ENCODE measurements around the gene ZNF132.
"Not testable (repeated sequence)": the region's sequence is repeated elsewhere in the genome, so short reads cannot be mapped to it uniquely, and the experiment has no call there.

ZNF132 gene

DNA sequence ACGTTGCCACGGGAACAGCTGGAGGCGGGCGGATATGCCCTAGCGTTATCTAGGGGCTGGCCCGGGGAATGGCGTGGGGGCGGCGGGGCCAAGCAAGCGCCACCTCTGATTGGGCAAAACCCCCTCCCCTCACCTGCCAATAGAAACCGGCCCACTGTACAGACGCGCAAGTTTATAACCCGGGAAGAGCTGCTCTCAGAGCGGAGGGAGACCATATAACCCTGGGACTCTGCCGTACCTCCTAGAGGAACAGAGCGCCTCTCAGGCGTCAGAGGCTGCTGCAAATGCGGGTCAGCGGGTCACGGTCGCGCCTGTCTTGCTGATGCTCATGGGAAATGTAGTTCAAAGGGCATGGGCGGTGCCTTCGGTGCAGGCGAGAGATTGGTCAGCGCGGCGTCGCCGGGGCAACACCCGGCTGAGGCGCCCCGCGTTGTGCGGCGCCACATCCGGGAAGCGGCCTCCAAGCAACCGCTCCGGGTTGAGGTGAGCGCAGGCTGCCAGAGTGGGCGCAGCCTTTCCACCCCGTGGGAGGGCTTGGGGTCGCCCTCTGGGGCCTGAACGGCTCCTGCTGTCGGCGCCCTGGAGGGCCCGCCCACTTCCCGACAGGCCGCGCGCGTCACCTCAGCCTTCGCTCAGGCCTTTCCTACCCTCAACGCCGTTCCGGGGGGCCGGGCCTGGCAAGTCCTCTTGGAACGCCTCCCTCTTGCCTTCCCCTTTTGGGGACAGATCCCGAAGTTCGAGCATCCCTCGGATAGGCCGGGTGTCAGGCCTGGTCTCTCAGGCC is 36.0 kb upstream of the ZNF132 start, which contains the start of gene ZNF446:
Gene ZNF446, plus strand, starts transcription at position 639 of the 784 bp plus-strand sequence. CDS start 867 bp downstream, outside the sequence.
- Histone ChIP-seq H3K27ac (ENCODE audit: low read length) (peak within 1 kb of the TSS; percentile 35), H3K27me3 (ENCODE audit: insufficient read depth, low read length) (peaks cover 9% of the 10 kb centered on the region; the same call in 1 of the 2 replicates), H3K4me1 (ENCODE audit: insufficient read depth, low read length) (peaks cover 2% of the 10 kb centered on the region; the same call in 1 of the 2 replicates), H3K9me3 (ENCODE audit: insufficient read depth, low read depth, low read length) (no peaks in the 10 kb centered on the region), H3K36me3 (ENCODE audit: insufficient read depth, low read depth, low read length) (peaks cover 13% of the 10 kb centered on the region), H3K9ac (ENCODE audit: low read depth, low read length) (peak within 1 kb of the TSS; percentile 89), H3K4me3 (ENCODE audit: low read length) (peak within 1 kb of the TSS; percentile 86)

DNA sequence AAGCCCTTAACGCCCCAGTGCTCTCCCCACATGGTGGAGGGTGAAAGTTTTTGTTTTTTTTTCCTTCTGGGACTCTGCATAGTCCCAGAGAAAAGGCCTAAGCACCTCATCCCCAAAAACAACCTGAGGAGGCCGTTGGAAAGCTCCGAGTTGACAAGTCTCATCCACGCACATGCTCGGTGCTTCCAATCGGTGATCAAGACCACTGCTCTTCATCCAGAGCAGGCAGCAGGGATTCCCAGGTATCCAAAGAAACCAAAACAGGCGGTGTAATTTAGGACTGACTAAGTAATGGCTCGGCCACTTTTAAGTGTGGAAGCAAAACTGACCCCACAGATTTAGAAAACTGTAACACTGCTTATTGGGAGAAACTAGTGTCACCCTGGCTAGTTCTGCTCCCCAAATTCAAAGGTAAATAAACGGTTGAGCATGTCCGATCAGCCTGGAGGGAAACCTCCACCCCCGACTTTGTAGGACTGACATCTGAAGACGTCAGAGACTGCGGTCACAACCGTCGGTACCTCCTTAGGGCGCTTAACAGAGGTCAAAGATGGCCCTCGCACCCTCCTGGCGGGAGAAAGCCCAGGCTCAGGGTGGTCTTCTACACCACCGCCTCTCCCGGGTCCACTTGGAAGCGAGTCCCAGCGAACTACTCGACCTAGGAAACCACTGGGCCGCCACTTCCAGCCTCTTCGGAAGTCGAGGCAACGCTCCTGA is 35.2 kb upstream of the ZNF132 start:
- no peak overlapping the region for H3K27ac ChIP-seq (ENCODE audit: low read length)
- peaks cover 2% of the 10 kb centered on the region; the same call in 1 of the 2 replicates for H3K4me1 ChIP-seq (ENCODE audit: insufficient read depth, low read length)
- peak overlapping the region; percentile 89; the same call in 1 of the 2 replicates for H3K9ac ChIP-seq (ENCODE audit: low read depth, low read length)
- no peaks in the 10 kb centered on the region for H3K9me3 ChIP-seq (ENCODE audit: insufficient read depth, low read depth, low read length)
- H3K36me3 ChIP-seq (ENCODE audit: insufficient read depth, low read depth, low read length), result peaks cover 17% of the 10 kb centered on the region
- H3K27me3 ChIP-seq (ENCODE audit: insufficient read depth, low read length), result peaks cover 9% of the 10 kb centered on the region; the same call in 1 of the 2 replicates
- peak overlapping the region; percentile 86 for H3K4me3 ChIP-seq (ENCODE audit: low read length)

DNA sequence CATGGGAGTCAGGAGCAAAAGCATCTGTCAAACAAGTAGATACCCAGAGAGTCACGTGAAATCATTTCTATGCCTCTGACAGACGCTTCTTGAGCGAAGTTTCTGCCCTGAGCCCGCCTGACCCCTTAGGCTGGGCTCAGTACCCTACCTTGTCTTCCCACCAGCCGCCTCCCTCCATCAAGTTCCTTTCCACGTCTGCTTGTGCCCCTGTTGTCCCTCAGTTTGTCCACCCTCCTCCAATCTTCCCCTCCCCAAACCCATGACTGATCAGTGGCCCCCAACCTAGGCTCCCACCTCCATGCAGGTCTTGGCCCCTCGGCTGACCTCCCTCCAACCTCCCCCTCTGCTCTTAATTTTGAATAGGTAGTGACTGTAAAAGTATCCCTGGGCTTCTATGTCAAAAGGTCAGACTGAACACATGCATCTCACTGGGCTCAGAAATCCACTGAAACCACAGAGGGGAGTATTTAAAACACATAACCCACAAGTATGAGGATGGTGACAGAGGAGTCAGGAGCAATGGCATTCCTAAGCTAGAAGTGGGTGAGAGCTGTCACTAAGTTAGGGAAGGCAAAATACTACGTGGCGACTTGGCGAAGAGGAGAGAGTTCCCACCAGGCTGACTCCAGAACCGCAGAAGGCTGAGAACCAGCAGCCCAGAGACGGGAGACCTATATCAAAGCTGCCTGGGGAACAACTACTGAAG is 34.5 kb upstream of the ZNF132 start:
- H3K36me3 ChIP-seq (ENCODE audit: insufficient read depth, low read depth, low read length), result peaks cover 17% of the 10 kb centered on the region
- H3K4me3 ChIP-seq (ENCODE audit: low read length), result no peak overlapping the region
- H3K9me3 ChIP-seq (ENCODE audit: insufficient read depth, low read depth, low read length), result no peaks in the 10 kb centered on the region
- H3K27me3 ChIP-seq (ENCODE audit: insufficient read depth, low read length), result peaks cover 9% of the 10 kb centered on the region; the same call in 1 of the 2 replicates
- H3K27ac ChIP-seq (ENCODE audit: low read length), result no peak overlapping the region
- H3K4me1 ChIP-seq (ENCODE audit: insufficient read depth, low read length), result peaks cover 2% of the 10 kb centered on the region; the same call in 1 of the 2 replicates
- no peak overlapping the region; the same call in 1 of the 2 replicates for H3K9ac ChIP-seq (ENCODE audit: low read depth, low read length)

DNA sequence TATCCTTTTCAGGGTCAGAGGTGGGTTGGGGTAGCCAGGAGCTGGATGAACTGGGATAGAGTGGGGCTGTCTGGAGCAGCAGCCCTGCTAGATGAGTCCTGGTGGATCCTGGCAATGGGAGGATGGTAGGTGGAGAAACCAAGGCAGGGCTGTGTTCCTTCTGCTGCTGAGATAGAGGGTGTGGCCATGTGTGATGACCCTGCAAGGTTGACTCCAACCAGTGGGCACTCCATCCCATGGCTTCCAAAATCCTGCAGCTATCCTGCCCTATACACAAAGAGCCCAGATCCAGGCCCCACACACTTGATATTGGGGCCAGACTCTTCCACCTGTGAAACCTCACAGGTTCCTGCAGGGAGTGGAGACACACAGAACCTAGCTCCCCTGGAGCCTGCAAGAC is 33.8 kb upstream of the ZNF132 start:
- H3K9me3 ChIP-seq (ENCODE audit: insufficient read depth, low read depth, low read length), result no peaks in the 10 kb centered on the region
- no peak overlapping the region for H3K9ac ChIP-seq (ENCODE audit: low read depth, low read length)
- peaks cover 17% of the 10 kb centered on the region for H3K36me3 ChIP-seq (ENCODE audit: insufficient read depth, low read depth, low read length)
- H3K4me1 ChIP-seq (ENCODE audit: insufficient read depth, low read length), result peaks cover 2% of the 10 kb centered on the region; the same call in 1 of the 2 replicates
- no peak overlapping the region for H3K4me3 ChIP-seq (ENCODE audit: low read length)
- no peak overlapping the region for H3K27ac ChIP-seq (ENCODE audit: low read length)
- peaks cover 9% of the 10 kb centered on the region; the same call in 1 of the 2 replicates for H3K27me3 ChIP-seq (ENCODE audit: insufficient read depth, low read length)

DNA sequence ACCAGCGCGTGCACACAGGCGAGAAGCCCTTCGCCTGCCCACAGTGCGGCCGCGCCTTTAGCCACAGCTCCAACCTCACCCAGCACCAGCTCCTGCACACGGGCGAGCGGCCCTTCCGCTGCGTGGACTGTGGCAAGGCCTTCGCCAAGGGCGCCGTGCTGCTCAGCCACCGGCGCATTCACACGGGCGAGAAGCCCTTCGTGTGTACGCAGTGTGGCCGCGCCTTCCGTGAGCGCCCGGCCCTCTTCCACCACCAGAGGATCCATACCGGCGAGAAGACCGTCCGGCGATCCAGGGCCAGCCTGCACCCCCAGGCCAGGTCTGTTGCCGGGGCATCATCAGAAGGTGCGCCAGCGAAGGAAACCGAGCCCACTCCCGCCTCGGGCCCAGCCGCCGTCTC is 31.8 kb upstream of the ZNF132 start:
- H3K27ac ChIP-seq (ENCODE audit: low read length), result no peak overlapping the region
- peaks cover 17% of the 10 kb centered on the region for H3K36me3 ChIP-seq (ENCODE audit: insufficient read depth, low read depth, low read length)
- H3K4me1 ChIP-seq (ENCODE audit: insufficient read depth, low read length), result no peaks in the 10 kb centered on the region; the same call in 1 of the 2 replicates
- no peak overlapping the region for H3K9ac ChIP-seq (ENCODE audit: low read depth, low read length)
- H3K4me3 ChIP-seq (ENCODE audit: low read length), result no peak overlapping the region
- H3K27me3 ChIP-seq (ENCODE audit: insufficient read depth, low read length), result no peaks in the 10 kb centered on the region; the same call in 1 of the 2 replicates
- H3K9me3 ChIP-seq (ENCODE audit: insufficient read depth, low read depth, low read length), result no peaks in the 10 kb centered on the region

DNA sequence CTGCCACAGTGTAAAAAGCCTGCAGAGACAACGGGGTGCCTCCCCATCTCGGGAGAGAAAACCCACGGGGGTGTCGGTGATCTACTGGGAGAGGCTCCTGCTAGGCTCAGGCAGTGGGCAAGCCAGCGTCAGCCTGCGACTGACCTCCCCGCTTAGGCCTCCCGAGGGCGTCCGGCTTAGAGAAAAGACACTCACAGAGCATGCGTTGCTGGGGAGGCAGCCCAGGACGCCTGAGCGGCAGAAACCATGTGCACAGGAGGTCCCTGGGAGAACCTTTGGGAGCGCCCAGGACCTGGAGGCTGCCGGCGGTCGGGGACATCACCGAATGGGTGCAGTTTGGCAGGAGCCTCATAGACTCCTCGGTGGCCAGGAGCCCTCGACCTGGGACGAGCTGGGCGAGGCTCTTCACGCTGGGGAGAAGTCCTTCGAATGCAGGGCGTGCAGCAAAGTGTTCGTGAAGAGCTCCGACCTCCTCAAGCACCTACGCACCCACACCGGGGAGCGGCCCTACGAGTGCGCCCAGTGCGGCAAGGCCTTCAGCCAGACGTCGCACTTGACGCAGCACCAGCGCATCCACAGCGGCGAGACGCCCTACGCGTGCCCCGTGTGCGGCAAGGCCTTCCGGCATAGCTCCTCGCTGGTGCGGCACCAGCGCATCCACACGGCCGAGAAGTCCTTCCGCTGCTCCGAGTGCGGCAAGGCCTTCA is 31.0 kb upstream of the ZNF132 start:
- not testable (repeated sequence) for H3K27me3 ChIP-seq (ENCODE audit: insufficient read depth, low read length); H3K27ac ChIP-seq (ENCODE audit: low read length); H3K4me3 ChIP-seq (ENCODE audit: low read length); H3K9ac ChIP-seq (ENCODE audit: low read depth, low read length); H3K4me1 ChIP-seq (ENCODE audit: insufficient read depth, low read length); H3K9me3 ChIP-seq (ENCODE audit: insufficient read depth, low read depth, low read length)
- peaks cover 17% of the 10 kb centered on the region for H3K36me3 ChIP-seq (ENCODE audit: insufficient read depth, low read depth, low read length)

DNA sequence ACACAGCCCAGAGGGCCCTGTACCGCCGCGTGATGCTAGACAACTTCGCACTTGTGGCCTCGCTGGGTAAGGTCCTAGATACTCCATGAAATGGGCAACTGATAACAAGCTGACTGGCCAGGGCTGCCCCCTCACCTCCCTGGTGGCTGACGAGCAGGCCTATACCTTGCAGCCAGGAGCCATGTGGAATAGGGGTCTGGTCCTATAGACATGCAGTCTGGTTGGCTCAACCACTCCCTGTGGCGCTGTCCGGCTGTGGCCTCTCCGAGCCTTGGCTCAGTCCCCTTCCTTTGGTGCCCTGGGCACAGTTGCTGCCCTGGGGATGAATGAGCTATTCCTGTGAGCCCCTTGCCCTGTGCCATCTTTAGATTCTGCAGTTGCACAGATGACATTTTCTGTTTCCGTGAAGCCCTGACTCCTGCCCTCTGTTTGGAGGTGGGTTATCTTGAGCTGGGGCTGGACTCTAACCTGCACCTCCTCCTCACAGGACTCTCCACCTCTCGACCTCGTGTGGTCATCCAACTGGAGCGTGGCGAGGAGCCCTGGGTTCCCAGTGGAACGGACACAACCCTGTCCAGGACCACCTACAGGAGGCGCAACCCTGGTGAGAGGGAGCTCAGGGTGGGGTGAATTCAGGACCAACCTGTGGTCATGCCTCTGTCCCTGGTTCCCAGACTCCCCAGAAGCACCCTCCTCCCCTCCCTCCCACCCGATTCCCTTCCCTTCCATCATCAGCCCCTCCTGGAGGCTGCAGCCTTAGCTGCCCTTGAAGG is 29.5 kb upstream of the ZNF132 start:
- Histone ChIP-seq H3K9me3 (ENCODE audit: insufficient read depth, low read depth, low read length) (no peaks in the 10 kb centered on the region), H3K4me3 (ENCODE audit: low read length) (no peak overlapping the region), H3K9ac (ENCODE audit: low read depth, low read length) (no peak overlapping the region), H3K27ac (ENCODE audit: low read length) (no peak overlapping the region), H3K27me3 (ENCODE audit: insufficient read depth, low read length) (peaks cover 11% of the 10 kb centered on the region), H3K4me1 (ENCODE audit: insufficient read depth, low read length) (no peaks in the 10 kb centered on the region), H3K36me3 (ENCODE audit: insufficient read depth, low read depth, low read length) (peaks cover 17% of the 10 kb centered on the region)

DNA sequence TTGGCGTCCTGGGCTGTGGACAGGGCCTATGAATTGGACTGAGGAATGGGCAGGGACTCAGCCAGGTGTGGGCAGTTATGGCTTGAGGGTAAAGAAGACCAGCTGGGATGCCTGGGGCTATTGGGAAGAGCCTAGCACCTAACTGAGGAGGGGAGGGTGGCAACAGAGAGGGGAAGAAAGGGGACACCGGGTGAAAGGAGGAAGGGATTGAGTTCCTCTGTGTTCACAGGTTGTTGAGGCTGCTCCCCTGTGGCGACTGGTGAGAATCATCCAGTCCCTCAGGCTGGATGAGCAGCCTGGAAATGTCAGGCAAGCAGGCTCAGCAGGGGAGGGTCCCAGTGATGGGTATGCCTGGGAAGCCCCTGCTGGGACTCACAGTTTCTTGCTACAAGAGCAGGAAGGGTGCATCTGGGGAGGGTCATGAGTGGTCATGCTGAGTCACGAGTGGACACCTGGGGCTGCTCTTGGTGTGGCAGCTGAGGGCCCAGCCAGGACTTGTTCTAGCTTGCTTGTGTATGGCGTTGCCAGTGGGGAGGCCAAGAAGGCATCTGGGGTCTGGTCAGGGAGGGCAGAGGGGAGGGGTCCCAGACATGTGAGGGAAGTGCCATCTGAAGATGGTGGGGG is 28.4 kb upstream of the ZNF132 start:
- Histone ChIP-seq H3K4me1 (ENCODE audit: insufficient read depth, low read length) (no peaks in the 10 kb centered on the region), H3K4me3 (ENCODE audit: low read length) (no peak overlapping the region; the same call in 1 of the 2 replicates), H3K9ac (ENCODE audit: low read depth, low read length) (no peak overlapping the region), H3K36me3 (ENCODE audit: insufficient read depth, low read depth, low read length) (peaks cover 17% of the 10 kb centered on the region), H3K9me3 (ENCODE audit: insufficient read depth, low read depth, low read length) (no peaks in the 10 kb centered on the region), H3K27ac (ENCODE audit: low read length) (no peak overlapping the region), H3K27me3 (ENCODE audit: insufficient read depth, low read length) (peaks cover 11% of the 10 kb centered on the region)

DNA sequence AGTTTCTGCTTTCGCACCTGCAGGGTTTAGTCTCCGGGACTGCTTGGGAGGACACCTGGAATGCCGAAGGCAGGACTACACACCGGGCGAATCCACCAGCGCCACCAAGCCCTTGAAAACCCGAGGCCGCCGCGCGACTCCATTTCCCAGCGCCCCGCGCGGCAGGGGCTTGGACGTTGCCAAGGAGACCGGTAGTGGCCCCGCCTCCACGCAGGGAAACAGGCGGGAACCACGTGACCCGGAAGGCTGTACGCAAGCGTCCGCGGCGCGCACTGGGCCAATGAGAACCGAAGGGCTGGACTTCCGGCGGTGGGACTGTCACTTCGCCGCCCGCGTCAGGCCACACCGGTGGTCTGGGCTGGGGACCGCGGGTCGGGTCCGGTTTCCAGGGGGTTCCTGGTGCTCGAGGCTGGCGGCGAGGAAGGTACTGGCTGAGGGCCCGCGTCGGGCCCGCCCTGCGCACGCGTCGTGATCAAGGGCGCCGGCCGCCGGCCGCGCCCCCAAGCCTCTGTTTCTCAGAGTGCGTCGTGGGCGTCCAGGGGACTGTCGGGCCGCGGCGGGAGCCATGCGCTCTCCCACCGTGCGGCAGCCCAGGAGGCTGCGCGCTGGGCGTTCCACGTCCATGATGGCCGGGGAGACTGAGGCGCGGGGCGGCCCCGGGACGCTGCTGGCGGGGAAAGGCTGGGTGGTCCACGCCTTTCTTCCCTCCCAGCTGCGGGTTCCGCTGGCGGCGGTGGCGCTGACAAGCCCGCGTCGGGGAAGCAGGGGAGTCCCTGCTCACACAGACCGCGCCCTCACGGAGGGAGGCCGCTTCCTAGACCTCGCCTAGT is 27.0 kb upstream of the ZNF132 start, which contains the start of gene ZNF324:
Gene ZNF324, plus strand, starts transcription at position 321 of the 830 bp plus-strand sequence. CDS start 2,106 bp downstream, outside the sequence.
- Histone ChIP-seq H3K4me3 (ENCODE audit: low read length) (peak within 1 kb of the TSS; percentile 82), H3K27ac (ENCODE audit: low read length) (no peak within 1 kb of the TSS), H3K9me3 (ENCODE audit: insufficient read depth, low read depth, low read length) (no peaks in the 10 kb centered on the region), H3K9ac (ENCODE audit: low read depth, low read length) (peak within 1 kb of the TSS; percentile 51; the same call in 1 of the 2 replicates), H3K36me3 (ENCODE audit: insufficient read depth, low read depth, low read length) (peaks cover 8% of the 10 kb centered on the region; the same call in 1 of the 2 replicates), H3K27me3 (ENCODE audit: insufficient read depth, low read length) (peaks cover 11% of the 10 kb centered on the region), H3K4me1 (ENCODE audit: insufficient read depth, low read length) (no peaks in the 10 kb centered on the region)
